Smooth muscle cell of the brain vasculature (primary cell): Measurements from ENCODE around the gene SRL.
"Not testable (repeated sequence)": the region's sequence is repeated elsewhere in the genome, so short reads cannot be mapped to it uniquely, and the experiment has no call there.

Experiments used
- DNase-seq: peaks from one replicate; pipeline ENCODE4 v3.0.0-alpha.2; 2012; ENCODE audit warnings: low read depth, low spot score

The SRL gene

DNA sequence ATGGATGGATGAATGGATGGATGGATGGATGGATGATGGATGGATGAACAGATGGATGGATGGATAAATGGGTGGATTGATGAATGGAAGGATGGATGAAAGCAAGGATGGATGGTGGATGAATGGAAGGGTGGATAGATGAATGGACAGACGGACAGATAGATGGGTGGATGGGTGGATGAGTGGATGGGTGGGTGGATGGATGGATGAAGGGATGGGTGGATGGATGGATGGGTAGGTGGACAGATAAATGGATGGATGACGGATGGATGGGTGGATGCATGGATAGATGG is 14.9 kb downstream of the SRL start:
- DNase-seq, result no peak

GRCh38 chr16:4226251-4227039 is 15.4 kb downstream of the SRL start:
- no peak for DNase-seq

DNA sequence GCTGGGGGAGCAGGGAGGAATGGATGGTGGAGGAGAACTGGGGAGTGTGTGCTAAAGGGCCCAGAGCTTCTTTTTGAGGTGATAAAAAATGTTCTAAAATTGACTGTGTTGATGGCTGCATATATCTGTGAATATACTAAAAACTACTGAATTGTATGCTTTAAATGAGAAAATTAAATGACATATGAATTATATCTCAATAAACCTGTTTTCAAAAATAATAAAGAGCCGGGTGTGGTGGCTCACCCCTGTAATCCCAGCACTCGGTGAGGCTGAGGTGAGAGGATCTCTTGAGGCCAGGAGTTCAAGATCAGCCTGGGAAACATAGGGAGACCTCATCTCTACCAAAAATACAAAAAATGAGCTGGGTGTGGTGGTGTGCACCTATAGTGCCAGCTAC is 16.8 kb downstream of the SRL start:
- no peak for DNase-seq

DNA sequence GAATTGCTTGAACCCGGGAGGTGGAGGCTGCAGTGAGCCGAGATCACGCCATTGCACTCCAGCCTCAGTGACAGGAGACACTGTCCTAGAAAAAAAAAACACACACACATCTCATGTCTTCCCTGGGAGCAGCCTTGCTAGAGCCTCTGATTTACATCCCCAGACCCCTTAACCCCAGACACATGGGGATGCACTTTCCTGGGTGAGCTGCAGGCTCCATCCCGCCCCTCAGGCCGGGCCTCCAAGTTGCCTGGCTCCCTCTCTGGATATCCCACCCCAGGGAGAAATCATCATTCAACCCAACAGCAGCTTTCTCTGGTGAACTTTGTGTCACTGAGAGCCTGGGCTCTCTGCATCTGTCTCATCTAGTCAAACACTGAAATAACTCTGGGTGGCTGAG is 21.5 kb downstream of the SRL start:
- no peak for DNase-seq

GRCh38 chr16:4218202-4218601 is 23.7 kb downstream of the SRL start:
- no peak for DNase-seq

DNA sequence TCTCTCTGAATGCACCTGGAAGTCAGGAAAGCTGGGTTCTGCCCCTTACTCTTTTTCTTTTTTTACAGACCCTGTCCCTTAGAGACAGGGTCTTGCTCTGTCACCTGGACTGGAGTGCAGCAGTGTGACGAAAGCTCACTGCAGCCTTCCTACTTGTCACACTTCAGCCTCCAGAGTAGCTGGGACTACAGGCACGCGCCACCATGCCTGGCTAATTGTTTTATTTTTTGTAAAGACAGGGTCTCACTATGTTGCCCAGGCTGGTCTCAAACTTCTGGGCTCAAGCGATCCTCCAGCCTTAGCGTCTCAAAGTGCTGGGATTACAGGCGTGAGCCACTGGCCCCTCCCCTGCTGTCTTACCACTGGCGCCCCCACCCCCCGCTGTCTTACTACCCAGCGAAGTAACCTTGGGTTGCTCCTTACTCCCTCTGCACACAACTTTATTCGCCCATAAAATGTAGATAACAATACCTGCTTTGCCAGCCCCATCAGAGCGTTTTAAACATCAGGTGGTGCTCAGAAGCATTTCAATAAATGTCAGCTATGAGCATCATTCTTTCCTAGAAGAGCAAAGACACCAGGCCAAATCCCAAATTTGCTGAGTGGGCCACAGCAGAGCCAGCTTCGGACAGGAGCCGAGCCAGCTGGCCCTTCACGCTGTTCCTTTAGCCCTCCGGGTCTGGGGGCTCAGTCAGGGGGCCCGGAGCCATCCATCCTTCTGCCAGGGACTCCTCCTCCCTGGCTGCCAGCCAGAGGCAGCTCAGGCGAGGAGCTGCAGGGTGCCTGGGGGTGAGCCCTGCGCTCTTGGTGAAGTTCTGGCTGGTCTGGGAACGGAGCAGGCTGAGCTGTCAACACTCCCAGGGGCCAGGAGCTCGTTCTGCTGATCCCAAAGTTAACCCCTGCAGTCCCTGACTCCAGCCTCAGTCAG is 24.4 kb downstream of the SRL start:
- DNase-seq, result peak; percentile 39

GRCh38 chr16:4216596-4216995 is 25.3 kb downstream of the SRL start:
- DNase-seq, result no peak

- no peak for DNase-seq
Observed at GRCh38 chr16:4215106-4215505, 26.8 kb downstream of the SRL start.

DNA sequence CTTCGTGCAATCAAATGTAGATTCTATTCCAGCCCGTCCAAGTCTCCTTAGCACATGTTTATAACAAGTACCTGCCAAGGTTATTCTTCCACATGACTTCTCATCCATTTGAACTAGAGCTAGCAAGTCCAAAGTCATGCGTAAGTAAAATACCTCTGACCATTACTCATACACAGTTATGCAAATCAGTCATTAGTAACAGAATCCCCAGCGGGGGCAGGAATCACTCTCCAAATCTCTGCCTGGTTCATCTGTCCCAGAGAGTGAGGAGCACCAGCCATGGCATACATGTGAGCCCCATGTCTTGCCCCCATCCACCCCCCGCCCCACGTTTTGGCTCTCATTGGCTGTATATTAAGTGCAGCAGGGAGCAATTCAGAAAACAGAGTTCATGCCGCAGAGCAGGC is 27.7 kb downstream of the SRL start:
- DNase-seq, result no peak

- no peak for DNase-seq
Observed at GRCh38 chr16:4213737-4214136, 28.1 kb downstream of the SRL start.

- DNase-seq, result no peak
Observed at GRCh38 chr16:4212934-4213296, 29.0 kb downstream of the SRL start.

- DNase-seq, result no peak
Observed at GRCh38 chr16:4212211-4212933, 29.5 kb downstream of the SRL start.

GRCh38 chr16:4211445-4212210 is 30.3 kb downstream of the SRL start:
- not testable (repeated sequence) for DNase-seq

- no peak for DNase-seq
Observed at GRCh38 chr16:4209666-4210065, 32.2 kb downstream of the SRL start.

DNA sequence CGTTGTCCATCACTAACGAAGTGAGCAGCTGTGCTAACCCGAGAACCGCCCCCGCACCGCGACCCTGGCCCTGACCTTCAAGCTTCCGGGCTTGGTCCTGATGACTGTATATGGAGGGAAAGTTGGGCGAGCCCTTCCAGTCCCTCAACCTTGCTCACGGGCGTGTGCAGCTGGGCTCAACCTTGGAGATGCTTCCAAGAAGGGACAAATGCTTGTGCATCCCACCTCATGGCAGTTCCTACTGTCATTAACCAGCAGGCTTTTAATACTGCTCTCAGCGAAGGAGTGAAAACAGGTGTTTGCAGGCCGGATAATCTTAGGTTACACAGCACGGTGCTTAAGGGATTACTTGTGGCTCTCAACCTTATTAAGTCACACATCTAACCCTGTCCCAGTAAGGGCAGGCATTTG is 33.5 kb downstream of the SRL start:
- no peak for DNase-seq

GRCh38 chr16:4207683-4208340 is 34.1 kb downstream of the SRL start:
- no peak for DNase-seq

DNA sequence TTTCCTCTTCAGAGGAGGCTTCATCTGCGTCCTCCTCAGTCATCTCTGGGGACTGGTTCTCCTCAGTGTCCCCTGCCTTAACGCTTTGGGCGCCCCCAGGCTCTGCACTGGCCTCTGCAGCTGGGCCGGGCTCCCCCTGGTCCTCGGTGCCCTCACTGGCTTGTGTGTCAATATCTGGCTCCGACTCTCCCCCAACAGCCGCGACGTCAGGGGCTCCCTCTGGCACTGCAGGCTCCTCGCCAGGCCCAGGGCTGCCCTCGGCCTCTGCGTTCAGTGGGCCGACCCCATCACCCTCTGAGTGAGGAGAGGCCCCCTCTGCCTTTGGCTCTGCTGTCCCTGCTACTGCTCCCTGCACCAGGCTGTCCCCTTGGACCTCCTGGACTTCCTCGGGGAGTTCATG is 34.7 kb downstream of the SRL start:
- no peak for DNase-seq

DNA sequence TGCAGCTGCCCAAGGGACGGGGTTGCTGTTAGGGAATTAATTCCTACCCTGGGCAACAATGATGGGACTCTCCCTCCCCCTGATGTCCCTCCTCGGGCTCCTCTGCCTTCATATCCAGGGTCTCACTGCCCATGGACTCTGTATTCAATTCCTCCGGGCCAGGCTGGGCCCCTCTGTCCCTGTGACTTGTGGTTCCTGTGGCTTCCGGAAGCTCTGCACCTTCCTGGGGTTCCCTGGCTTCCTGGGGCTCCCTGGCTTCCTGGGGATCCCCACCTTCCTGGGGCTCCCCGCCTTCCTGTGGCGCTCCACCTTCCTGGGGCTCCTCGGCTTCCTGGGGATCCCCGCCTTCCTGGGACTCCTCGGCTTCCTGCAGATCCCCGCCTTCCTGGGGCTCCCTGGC is 35.2 kb downstream of the SRL start:
- DNase-seq, result no peak

GRCh38 chr16:4205971-4206370 is 35.9 kb downstream of the SRL start:
- no peak for DNase-seq

- no peak for DNase-seq
Observed at GRCh38 chr16:4204521-4204920, 37.4 kb downstream of the SRL start.

GRCh38 chr16:4203748-4204147 is 38.1 kb downstream of the SRL start:
- DNase-seq, result no peak
